Psoas muscle (tissue), 8 donors: ENCODE data around the gene PLEKHA6. TPM values are rescaled to one million over a fixed set of nuclear protein-coding genes. Genes with fewer than 3 reads are reported as not detected.

Experiments
- ATAC-seq, 4 donors: fragments of 200-7000 bp; cut with Tn5 transposase; one replicate each; pipeline ENCODE4 v1.9.1; 2020; ENCODE audit warnings: moderate library complexity in 3 of 4, mild to moderate bottlenecking in 2 of 4
- DNase-seq, 2 donors: peaks; one replicate each; pipeline ENCODE4 v3.0.0-alpha.2; 2020
- H3K27ac ChIP-seq: fragments of 200-600 bp; one replicate; pipeline ENCODE4 v1.8.0; 2022
- H3K27me3 ChIP-seq, 3 donors: fragments of 200-600 bp in 1 of 3; one replicate each; pipeline versions ENCODE4 v1.6.1 to v1.8.0; 2013 to 2022; ENCODE audit warnings: low read length in 2 of 3, mild to moderate bottlenecking in 2 of 3, moderate library complexity in 1 of 3; ENCODE audit not compliant: insufficient read depth in 3 of 3
- H3K36me3 ChIP-seq, 2 donors: fragments of 200-600 bp in 1 of 2; one replicate each; pipeline versions ENCODE4 v1.6.1 to v1.8.0; 2013 to 2022; ENCODE audit warnings: low read depth in 1 of 2, mild to moderate bottlenecking in 1 of 2, moderate library complexity in 1 of 2; ENCODE audit not compliant: insufficient read depth in 1 of 2
- H3K4me1 ChIP-seq: fragments of 200-600 bp; one replicate; pipeline ENCODE4 v1.8.0; 2022
- H3K4me3 ChIP-seq: fragments of 200-600 bp; one replicate; pipeline ENCODE4 v1.8.0; 2022; ENCODE audit warnings: mild to moderate bottlenecking
- H3K9me3 ChIP-seq: fragments of 200-600 bp; one replicate; pipeline ENCODE4 v1.8.0; 2022
- CTCF ChIP-seq: fragments of 200-600 bp; IDR thresholded peaks from one replicate; pipeline ENCODE4 v1.8.0; 2022; ENCODE audit warnings: antibody characterized with exemption
- WGBS, 3 donors: extraction: QIAGEN DNeasy Blood & Tissue Kit; methylation state at CpG; one replicate each; pipeline versions ENCODE4 v1.1.6 to v1.1.7; 2013; 5-methylcytosine and 5-hydroxymethylcytosine counted together
- intact Hi-C, 2 donors: fragments of 100-400 bp; cut with DNase I; formaldehyde crosslinking; loops; one replicate each; pipeline versions ENCODE4 v1.11.0 to v1.14.2; 2022
- polyA plus RNA-seq, 3 donors: library from polyadenylated mRNA; stranded (reverse); fragments of 200-250 nt; gene quantifications; one replicate each; pipeline ENCODE4 v1.2.3, GENCODE V29; 2013
- total RNA-seq, 4 donors: library from RNA; stranded (reverse); fragmentation: NEBNext Ultra II Directional in 2 of 4; extraction: Animal tissue kit (Norgen Biotek cat#: 25700) in 2 of 4; gene quantifications; one replicate each; pipeline versions ENCODE4 v1.2.1 to v1.2.4, GENCODE V29; 2021 to 2023
- donor health status: healthy with polysubstance abuse.
- donor health status: DM: no; HTN: no; CAD: no; lungs with moderate emphysema.
- donor health status: Bipolar disorder and iron deficiency.
- donor health status: healthy.
- donor health status: DM: yes; HTN: yes; CAD: no.
- donor health status: DM: no; HTN: no; CAD: no.
- donor health status: DM: no; HTN: no; CAD: no.
- donor health status: DM: yes; HTN: yes; CAD: no.

Gene PLEKHA6
- total and polyA plus RNA-seq, 7 donors = 0.92 to 7.1 (median 1.7) TPM

GRCh38 chr1:204230211-204230610, 129.5 kb downstream of the PLEKHA6 start:
- no peak for TF ChIP-seq CTCF
- Histone ChIP-seq H3K9me3 (no peaks in the 10 kb centered on the region), H3K27ac (no peak overlapping the region), H3K36me3 (no peaks in the 10 kb centered on the region), H3K4me1 (no peaks in the 10 kb centered on the region), H3K27me3 (no peaks in the 10 kb centered on the region), H3K4me3 (no peak overlapping the region)
- ATAC-seq (no peak), DNase-seq (no peak)
- WGBS, 3 donors = 91 to 97% (median 92%) methylated on average over 14 of the region's 14 CpGs
- intact Hi-C loops = no loop called here

GRCh38 chr1:204228896-204229295, 130.8 kb downstream of the PLEKHA6 start:
- H3K36me3 ChIP-seq = no peaks in the 10 kb centered on the region

GRCh38 chr1:204227996-204228785, 131.5 kb downstream of the PLEKHA6 start:
- intact Hi-C loops = no loop called here
- Histone ChIP-seq H3K27ac (no peak overlapping the region), H3K4me3 (no peak overlapping the region), H3K36me3 (no peaks in the 10 kb centered on the region), H3K4me1 (no peaks in the 10 kb centered on the region), H3K9me3 (no peaks in the 10 kb centered on the region), H3K27me3 (no peaks in the 10 kb centered on the region)
- no peak for ATAC-seq
- no peak for TF ChIP-seq CTCF
- no peak for DNase-seq
- WGBS, 3 donors = 85 to 89% (median 87%) methylated on average over 20 of the region's 20 CpGs

More at GRCh38 chr1:204228896-204229295, 130.8 kb downstream of the PLEKHA6 start:
- no peak overlapping the region for H3K27ac ChIP-seq
- ATAC-seq (no peak), DNase-seq (no peak)
- no peak for TF ChIP-seq CTCF
- 96 to 98% (median 97%) methylated on average over 13 of the region's 13 CpGs for WGBS, 3 donors
- intact Hi-C loops = no loop called here
- H3K4me1 ChIP-seq = no peaks in the 10 kb centered on the region
- no peaks in the 10 kb centered on the region for H3K9me3 ChIP-seq
- H3K4me3 ChIP-seq = no peak overlapping the region
- no peaks in the 10 kb centered on the region for H3K27me3 ChIP-seq

GRCh38 chr1:204227351-204227750, 132.4 kb downstream of the PLEKHA6 start:
- H3K4me3 ChIP-seq = no peak overlapping the region
- no peaks in the 10 kb centered on the region for H3K9me3 ChIP-seq
- intact Hi-C loops = no loop called here
- H3K27me3 ChIP-seq = no peaks in the 10 kb centered on the region
- no peak for DNase-seq
- ATAC-seq = no peak
- no peaks in the 10 kb centered on the region for H3K4me1 ChIP-seq
- no peak overlapping the region for H3K27ac ChIP-seq
- 94 to 99% (median 97%) methylated on average over 2 of the region's 2 CpGs for WGBS, 3 donors
- no peaks in the 10 kb centered on the region for H3K36me3 ChIP-seq
- TF ChIP-seq CTCF = no peak
